Naive thymus-derived CD4-positive, alpha-beta T cell (primary cell): ENCODE measurements around the gene KCTD10. TPM values are rescaled to one million over a fixed set of nuclear protein-coding genes. Genes with fewer than 3 reads are reported as not detected.
A peak's percentile ranks its signal among the peaks of the same experiment; 100 is the strongest.

Experiments used
- ATAC-seq: fragments of 150-1000 bp; cut with Tn5 transposase; 2 replicates; pipeline ENCODE4 v1.10.0; 2021; ENCODE audit warnings: mild to moderate bottlenecking, moderate library complexity
- CTCF ChIA-PET: fragments of 350-600 bp; sonication (Branson Sonifier 250); formaldehyde crosslinking; loops from one replicate; lab custom pipeline; 2021; ENCODE audit warnings: antibody characterized with exemption; lab: Charles Lee
- POLR2A ChIA-PET: fragments of 350-600 bp; sonication (Branson Sonifier 250); formaldehyde crosslinking; loops from one replicate; lab custom pipeline; 2021; ENCODE audit warnings: antibody characterized with exemption, inconsistent platforms; lab: Charles Lee
- DNase-seq, 9 donors: peaks; one replicate each; pipeline versions ENCODE4 v3.0.0 to v3.0.0-alpha.2; 2020 to 2022; ENCODE audit warnings: mixed read lengths in 1 of 9
- H3K27ac ChIP-seq: one replicate; pipeline ENCODE4 v1.7.0; 2013; ENCODE audit warnings: mild to moderate bottlenecking, low read depth, low read length, moderate library complexity
- H3K27me3 ChIP-seq, 2 donors: one replicate each; pipeline ENCODE4 v1.7.0; 2013; ENCODE audit warnings: low read length in 2 of 2, mild to moderate bottlenecking in 2 of 2, moderate library complexity in 2 of 2; ENCODE audit not compliant: control insufficient read depth in 2 of 2, insufficient read depth in 2 of 2
- H3K36me3 ChIP-seq, 3 experiments: 1 replicate in 2 of 3; 2 replicates in 1 of 3; pipeline ENCODE4 v1.7.0; 2013; ENCODE audit warnings: low read length in 3 of 3, mild to moderate bottlenecking in 3 of 3, moderate library complexity in 1 of 3; ENCODE audit not compliant: insufficient read depth in 3 of 3, control insufficient read depth in 2 of 3
- H3K4me1 ChIP-seq, 2 donors: one replicate each; pipeline ENCODE4 v1.7.0; 2013; ENCODE audit warnings: low read length in 2 of 2, mild to moderate bottlenecking in 2 of 2, moderate library complexity in 1 of 2; ENCODE audit not compliant: control insufficient read depth in 2 of 2, insufficient read depth in 2 of 2
- H3K4me3 ChIP-seq: 2 replicates; pipeline ENCODE4 v1.7.0; 2013; ENCODE audit warnings: mild to moderate bottlenecking, low read length
- H3K9me3 ChIP-seq, 3 experiments: 1 replicate in 2 of 3; 2 replicates in 1 of 3; pipeline ENCODE4 v1.7.0; 2013; ENCODE audit warnings: low read length in 3 of 3; ENCODE audit not compliant: control insufficient read depth in 2 of 3
- H3K27ac Mint-ChIP-seq, 9 donors: one replicate each; pipeline ENCODE4 v1.8.0; 2020 to 2022; ENCODE audit warnings: mixed read lengths in 9 of 9, mild to moderate bottlenecking in 8 of 9, moderate library complexity in 5 of 9, inconsistent platforms in 2 of 9
- H3K27me3 Mint-ChIP-seq, 5 donors: one replicate each; pipeline ENCODE4 v1.8.0; 2021 to 2022; ENCODE audit warnings: mixed read lengths in 5 of 5, mild to moderate bottlenecking in 1 of 5
- H3K36me3 Mint-ChIP-seq, 5 donors: one replicate each; pipeline ENCODE4 v1.8.0; 2020 to 2022; ENCODE audit warnings: mixed read lengths in 5 of 5, mild to moderate bottlenecking in 3 of 5, inconsistent platforms in 1 of 5
- H3K4me1 Mint-ChIP-seq, 7 donors: one replicate each; pipeline ENCODE4 v1.8.0; 2020 to 2022; ENCODE audit warnings: mixed read lengths in 7 of 7, mild to moderate bottlenecking in 3 of 7, inconsistent platforms in 1 of 7
- H3K4me3 Mint-ChIP-seq, 10 donors: one replicate each; pipeline ENCODE4 v1.8.0; 2020 to 2022; ENCODE audit warnings: mild to moderate bottlenecking in 10 of 10, mixed read lengths in 10 of 10, moderate library complexity in 6 of 10, inconsistent platforms in 2 of 10
- H3K9me3 Mint-ChIP-seq, 11 donors: one replicate each; pipeline ENCODE4 v1.8.0; 2020 to 2022; ENCODE audit warnings: mixed read lengths in 11 of 11, mild to moderate bottlenecking in 4 of 11, inconsistent platforms in 1 of 11, moderate library complexity in 1 of 11
- intact Hi-C, 2 donors: fragments of 100-400 bp; cut with micrococcal nuclease; formaldehyde crosslinking; loops; one replicate each; pipeline ENCODE4 v1.15.1; 2023
- polyA plus RNA-seq, 2 donors: library from polyadenylated mRNA; unstranded; fragments of 300-500 nt; fragmentation: Illumina TruSeq; gene quantifications; one replicate each; pipeline ENCODE4 v1.2.3, GENCODE V29; 2021
- total RNA-seq, 6 experiments: library from RNA in 5 of 6; stranded (reverse) in 5 of 6; gene quantifications; 1 replicate in 5 of 6; 2 replicates in 1 of 6; pipeline ENCODE4 v1.2.3 and lab custom pipeline; 2021 to 2026

KCTD10 gene
- total and polyA plus RNA-seq, 7 experiments from 2014 or later: 15.4 to 41.1 (median 28.7) TPM

GRCh38 chr12:109487181-109488050 lies 10.3 kb upstream of the KCTD10 start:
- Mint-ChIP-seq H3K36me3 (peaks cover 17 to 66% (median 24%) of the 10 kb centered on the region in 5 donors), H3K4me1 (peaks cover 0 to 4% (median 0%) of the 10 kb centered on the region in 7 donors), H3K27me3 (no peaks in the 10 kb centered on the region), H3K4me3 (no peak overlapping the region), H3K9me3 (no peaks in the 10 kb centered on the region), H3K27ac (peak overlapping the region in 1 of 9 donors; percentile 10)
- ATAC-seq (no peak), DNase-seq (no peak)
- intact Hi-C loops: no loop called here
- CTCF ChIA-PET: interaction anchor here (0.9 kb wide), 1 partner anchor 359 kb away, joined by 4 read pairs; no protein-coding TSS in a partner anchor
- H3K9me3 ChIP-seq: no peaks in the 10 kb centered on the region
- H3K4me1 ChIP-seq: no peaks in the 10 kb centered on the region
- no peak overlapping the region for H3K4me3 ChIP-seq
- POLR2A ChIA-PET: interaction anchor here (1.8 kb wide), 1 partner anchor 18 kb away, joined by 4 read pairs; no protein-coding TSS in a partner anchor
- no peaks in the 10 kb centered on the region for H3K27me3 ChIP-seq
- H3K27ac ChIP-seq: no peak overlapping the region
- H3K36me3 ChIP-seq: peaks cover 42 to 93% (median 59%) of the 10 kb centered on the region in 3 experiments

GRCh38 chr12:109485201-109485600 lies 8.1 kb upstream of the KCTD10 start:
- Histone ChIP-seq H3K4me3 (no peak overlapping the region), H3K36me3 (peaks cover 42 to 72% (median 48%) of the 10 kb centered on the region in 3 experiments), H3K9me3 (no peaks in the 10 kb centered on the region), H3K27me3 (no peaks in the 10 kb centered on the region), H3K27ac (no peak overlapping the region), H3K4me1 (no peaks in the 10 kb centered on the region)
- no peak for ATAC-seq
- Mint-ChIP-seq H3K4me3 (no peak overlapping the region), H3K27me3 (no peaks in the 10 kb centered on the region), H3K9me3 (no peaks in the 10 kb centered on the region), H3K27ac (no peak overlapping the region), H3K4me1 (peaks cover 0 to 8% (median under 1%) of the 10 kb centered on the region in 7 donors), H3K36me3 (peaks cover 15 to 57% (median 21%) of the 10 kb centered on the region in 5 donors)
- ChIA-PET POLR2A (interaction anchor here (0.9 kb wide), 1 partner anchor 14 kb away, joined by 3 read pairs; no protein-coding TSS in a partner anchor), CTCF (no interaction called here)
- no peak for DNase-seq
- intact Hi-C loops: no loop called here

- Mint-ChIP-seq H3K9me3 (no peaks in the 10 kb centered on the region), H3K4me3 (no peak overlapping the region), H3K36me3 (peaks cover 6 to 40% (median 9%) of the 10 kb centered on the region in 5 donors), H3K27ac (no peak overlapping the region), H3K4me1 (peaks cover 5 to 24% (median 17%) of the 10 kb centered on the region in 7 donors), H3K27me3 (no peaks in the 10 kb centered on the region)
- intact Hi-C loops: no loop called here
- Histone ChIP-seq H3K27me3 (no peaks in the 10 kb centered on the region), H3K9me3 (no peaks in the 10 kb centered on the region), H3K27ac (no peak overlapping the region), H3K36me3 (peaks cover 33 to 54% (median 34%) of the 10 kb centered on the region in 3 experiments), H3K4me1 (peaks cover 4 to 9% of the 10 kb centered on the region in 2 donors), H3K4me3 (no peak overlapping the region)
- ChIA-PET POLR2A (no interaction called here), CTCF (no interaction called here)
- ATAC-seq (no peak), DNase-seq (no peak)
Measured at GRCh38 chr12:109483346-109483745, 6.2 kb upstream of the KCTD10 start.

- H3K4me1 Mint-ChIP-seq: peaks cover 7 to 29% (median 21%) of the 10 kb centered on the region in 7 donors
- Histone ChIP-seq H3K9me3 (no peaks in the 10 kb centered on the region), H3K4me3 (no peak overlapping the region), H3K36me3 (peaks cover 29 to 49% (median 29%) of the 10 kb centered on the region in 3 experiments), H3K27me3 (no peaks in the 10 kb centered on the region), H3K27ac (no peak overlapping the region), H3K4me1 (peaks cover 8 to 14% of the 10 kb centered on the region in 2 donors)
- no peak overlapping the region for H3K27ac Mint-ChIP-seq
- ATAC-seq (no peak), DNase-seq (no peak)
- CTCF ChIA-PET: no interaction called here
- intact Hi-C loops: no loop called here
- peaks cover 6 to 36% (median 9%) of the 10 kb centered on the region in 5 donors for H3K36me3 Mint-ChIP-seq
- no peak overlapping the region for H3K4me3 Mint-ChIP-seq
- no peaks in the 10 kb centered on the region for H3K9me3 Mint-ChIP-seq
- POLR2A ChIA-PET: interaction anchor here (0.7 kb wide), 1 partner anchor 12 kb away, joined by 3 read pairs; no protein-coding TSS in a partner anchor
- H3K27me3 Mint-ChIP-seq: no peaks in the 10 kb centered on the region
Measured at GRCh38 chr12:109482894-109483293, 5.8 kb upstream of the KCTD10 start.

GRCh38 chr12:109482491-109482890 lies 5.4 kb upstream of the KCTD10 start:
- Histone ChIP-seq H3K9me3 (no peaks in the 10 kb centered on the region), H3K36me3 (peaks cover 25 to 48% (median 29%) of the 10 kb centered on the region in 3 experiments), H3K27ac (no peak overlapping the region), H3K27me3 (no peaks in the 10 kb centered on the region), H3K4me1 (peaks cover 8 to 14% of the 10 kb centered on the region in 2 donors), H3K4me3 (no peak overlapping the region)
- Mint-ChIP-seq H3K4me1 (peaks cover 7 to 29% (median 24%) of the 10 kb centered on the region in 7 donors), H3K36me3 (peaks cover 6 to 32% (median 9%) of the 10 kb centered on the region in 5 donors), H3K27ac (no peak overlapping the region), H3K4me3 (no peak overlapping the region), H3K27me3 (no peaks in the 10 kb centered on the region), H3K9me3 (no peaks in the 10 kb centered on the region)
- no peak for ATAC-seq
- ChIA-PET POLR2A (interaction anchor here (0.7 kb wide), 1 partner anchor 12 kb away, joined by 3 read pairs; no protein-coding TSS in a partner anchor), CTCF (no interaction called here)
- DNase-seq: no peak
- intact Hi-C loops: no loop called here

GRCh38 chr12:109481863-109482262 lies 4.8 kb upstream of the KCTD10 start:
- H3K4me1 ChIP-seq: peaks cover 8 to 14% of the 10 kb centered on the region in 2 donors
- intact Hi-C loops: no loop called here
- no peak overlapping the region for H3K4me3 ChIP-seq
- H3K27ac Mint-ChIP-seq: no peak overlapping the region
- no peak for ATAC-seq
- no peak overlapping the region for H3K4me3 Mint-ChIP-seq
- no peaks in the 10 kb centered on the region for H3K27me3 ChIP-seq
- H3K36me3 ChIP-seq: peaks cover 19 to 48% (median 29%) of the 10 kb centered on the region in 3 experiments
- peaks cover 6 to 29% (median 9%) of the 10 kb centered on the region in 5 donors for H3K36me3 Mint-ChIP-seq
- no peaks in the 10 kb centered on the region for H3K9me3 Mint-ChIP-seq
- CTCF ChIA-PET: no interaction called here
- no peaks in the 10 kb centered on the region for H3K27me3 Mint-ChIP-seq
- no peak overlapping the region for H3K27ac ChIP-seq
- DNase-seq: no peak
- POLR2A ChIA-PET: no interaction called here
- peaks cover 11 to 35% (median 26%) of the 10 kb centered on the region in 7 donors for H3K4me1 Mint-ChIP-seq
- H3K9me3 ChIP-seq: no peaks in the 10 kb centered on the region
